H1 (cell line): ENCODE data around the gene SUMF2. TPM values are rescaled to one million over a fixed set of nuclear protein-coding genes. Genes with fewer than 3 reads are reported as not detected.

Experiments used
- ATF3 ChIP-seq: IDR thresholded peaks from 2 replicates; pipeline ENCODE4 v1.6.1; 2011; ENCODE audit warnings: low read depth, mild to moderate bottlenecking, low read length; ENCODE audit not compliant: insufficient read depth
- GABPA ChIP-seq: IDR thresholded peaks from 2 replicates; pipeline ENCODE4 v1.6.1; 2011; ENCODE audit warnings: mild to moderate bottlenecking, low read length, moderate library complexity, borderline replicate concordance; ENCODE audit not compliant: insufficient read depth
- HDAC2 ChIP-seq, 2 experiments: fragments of 300-600 bp in 1 of 2; sonication (generic) in 1 of 2; IDR thresholded peaks; 2 replicates each; pipeline ENCODE4 v1.6.1; 2011 to 2012; ENCODE audit warnings: low read depth in 2 of 2, low read length in 2 of 2, mild to moderate bottlenecking in 2 of 2, moderate library complexity in 2 of 2, borderline replicate concordance in 1 of 2, inconsistent platforms in 1 of 2
- KDM1A ChIP-seq: fragments of 200-600, 300-600 bp; sonication (generic); IDR thresholded peaks from 2 replicates; pipeline ENCODE4 v1.7.1; 2016; ENCODE audit warnings: mild to moderate bottlenecking, low read length, borderline replicate concordance
- NANOG ChIP-seq: IDR thresholded peaks from 2 replicates; pipeline ENCODE4 v1.6.1; 2011; ENCODE audit warnings: low read length, low read depth, mild to moderate bottlenecking, inconsistent platforms; ENCODE audit not compliant: insufficient read depth, poor library complexity, severe bottlenecking
- POLR2AphosphoS5 ChIP-seq: IDR thresholded peaks from 2 replicates; pipeline ENCODE4 v1.6.1; 2011; ENCODE audit warnings: low read depth, low read length
- RAD21 ChIP-seq, 2 experiments: IDR thresholded peaks in 1 of 2; conservative IDR thresholded peaks in 1 of 2; 2 replicates each; pipeline ENCODE4 v1.6.1; 2011; ENCODE audit warnings: low read depth in 2 of 2, low read length in 2 of 2, improper control_type of control experiment in 1 of 2, inconsistent platforms in 1 of 2, mild to moderate bottlenecking in 1 of 2, moderate library complexity in 1 of 2
- SAP30 ChIP-seq: fragments of 300-600 bp; sonication (generic); IDR thresholded peaks from 2 replicates; pipeline ENCODE4 v1.7.1; 2012; ENCODE audit warnings: low read length, moderate library complexity, mild to moderate bottlenecking, inconsistent platforms; ENCODE audit not compliant: insufficient read depth, insufficient replicate concordance
- polyA plus RNA-seq, 7 experiments: library from polyadenylated mRNA; depleted of rRNA in 3 of 7; stranded (reverse) in 5 of 7; unstranded in 2 of 7; fragments of >200 nt in 5 of 7; fragments of 200-250 nt in 2 of 7; gene quantifications; 1 replicate in 5 of 7; 2 replicates in 1 of 7; 4 replicates in 1 of 7; pipeline versions ENCODE4 v1.2.1 to v1.2.3, GENCODE V29; 2011 to 2013; ENCODE audit warnings: missing spikeins in 2 of 7, mixed read lengths in 2 of 7
- total RNA-seq: library from RNA; stranded (reverse); fragmentation: NEBNext Ultra II Directional; extraction: Animal tissue kit (Norgen Biotek cat#: 25700); gene quantifications from 2 replicates; pipeline ENCODE4 v1.2.1, GENCODE V29; 2021

SUMF2 gene
- total and polyA plus RNA-seq, 2 of the 8 experiments (the other 6 are each of a cell fraction or from before 2014, with no cell fraction given) = 39.8 to 59.2 TPM

- no peak for TF ChIP-seq KDM1A
- no peak for TF ChIP-seq HDAC2 (IDR thresholded peaks at IDR 0.05; ENCODE audit: borderline replicate concordance in 1 of 2, low read depth in 2 of 2, low read length in 2 of 2)
- TF ChIP-seq RAD21 (IDR thresholded peaks at IDR 0.05 in 1 of 2, conservative IDR thresholded peaks at IDR 0.05 in 1 of 2; ENCODE audit: low read depth in 2 of 2, low read length in 2 of 2) = no peak
- no peak for TF ChIP-seq SAP30
- TF ChIP-seq GABPA = no peak
- TF ChIP-seq POLR2AphosphoS5 = no peak; the same call in 1 of the 2 replicates
- no peak for TF ChIP-seq NANOG
- TF ChIP-seq ATF3 = no peak
Observed at GRCh38 chr7:56053379-56053778, 10.7 kb upstream of the SUMF2 start (continued).
